Activated naive CD8-positive, alpha-beta T cell treated with anti-CD3 and anti-CD28 coated beads, Interleukin-2, amount 50 U/mL, for 24 hours (primary cell): Measurements from ENCODE around the gene TMEM151A.
"Not testable (repeated sequence)": the region's sequence is repeated elsewhere in the genome, so short reads cannot be mapped to it uniquely, and the experiment has no call there.

Source experiments
- ATAC-seq: fragments of 150-1000 bp; cut with Tn5 transposase; one replicate; pipeline ENCODE4 v1.10.0; 2021
- DNase-seq: peaks from one replicate; pipeline ENCODE4 v3.0.0; 2021
- H3K27ac Mint-ChIP-seq: one replicate; pipeline ENCODE4 v1.8.0; 2021; ENCODE audit warnings: mild to moderate bottlenecking, mixed read lengths
- H3K27me3 Mint-ChIP-seq: one replicate; pipeline ENCODE4 v1.8.0; 2021; ENCODE audit warnings: mixed read lengths
- H3K36me3 Mint-ChIP-seq: one replicate; pipeline ENCODE4 v1.8.0; 2021; ENCODE audit warnings: low read depth, mixed read lengths
- H3K4me1 Mint-ChIP-seq: one replicate; pipeline ENCODE4 v1.8.0; 2021; ENCODE audit warnings: mixed read lengths
- H3K4me3 Mint-ChIP-seq: one replicate; pipeline ENCODE4 v1.8.0; 2021; ENCODE audit warnings: mild to moderate bottlenecking, moderate library complexity, mixed read lengths
- H3K9me3 Mint-ChIP-seq: one replicate; pipeline ENCODE4 v1.8.0; 2021; ENCODE audit warnings: mixed read lengths

TMEM151A gene

DNA sequence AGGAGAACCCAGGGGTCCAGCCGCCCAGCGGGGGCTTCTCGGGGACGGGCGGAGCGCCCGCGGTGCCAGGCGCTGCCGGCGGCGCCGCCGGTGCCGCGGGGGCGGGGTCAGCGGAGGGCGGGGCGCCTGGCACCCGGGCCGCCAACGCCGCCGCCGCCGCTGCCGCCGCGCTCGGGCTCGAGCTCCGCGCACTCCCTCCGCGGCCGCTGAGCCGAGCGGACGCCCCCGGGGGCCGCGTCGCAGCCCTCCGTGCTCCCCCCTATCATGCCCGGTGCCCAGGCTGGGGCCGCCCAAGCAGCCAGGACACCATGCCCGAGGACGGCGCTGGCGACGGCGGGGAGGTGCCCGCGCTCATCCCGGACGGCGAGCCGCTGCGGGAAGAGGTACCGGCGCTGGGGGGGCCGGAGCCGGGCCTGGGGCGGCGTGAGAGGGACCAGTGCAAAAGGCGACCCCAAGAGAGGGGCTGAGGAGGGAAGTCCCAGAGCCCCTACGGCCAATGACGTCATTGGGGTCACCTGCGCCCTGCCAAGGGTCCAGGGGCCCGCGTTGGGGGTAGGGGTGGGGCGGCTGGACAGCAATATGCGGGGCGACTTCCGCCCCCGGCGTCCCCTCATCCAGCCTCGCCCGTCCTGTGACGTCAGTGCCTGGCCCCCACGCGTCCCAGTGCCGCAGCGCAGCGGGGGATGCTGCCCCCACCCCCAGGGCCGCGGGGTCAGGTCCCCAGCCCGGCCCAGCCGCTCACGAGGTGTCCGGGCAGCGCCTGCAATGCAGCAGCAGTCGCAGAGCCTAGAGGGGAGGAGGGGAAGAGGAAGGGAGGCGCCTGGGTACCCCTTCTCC, at the start of gene TMEM151A:
TSS of gene TMEM151A (plus strand) at position 189 of the 837 bp plus-strand sequence. CDS start at position 309, 120 bp downstream.
- ATAC-seq (no peak), DNase-seq (no peak)
- Mint-ChIP-seq H3K27me3 (peaks cover 19% of the 10 kb centered on the region), H3K27ac (peak within 1 kb of the TSS; percentile 12), H3K9me3 (no peaks in the 10 kb centered on the region), H3K4me1 (peaks cover 36% of the 10 kb centered on the region), H3K4me3 (peak within 1 kb of the TSS; percentile 94), H3K36me3 (no peaks in the 10 kb centered on the region)

DNA sequence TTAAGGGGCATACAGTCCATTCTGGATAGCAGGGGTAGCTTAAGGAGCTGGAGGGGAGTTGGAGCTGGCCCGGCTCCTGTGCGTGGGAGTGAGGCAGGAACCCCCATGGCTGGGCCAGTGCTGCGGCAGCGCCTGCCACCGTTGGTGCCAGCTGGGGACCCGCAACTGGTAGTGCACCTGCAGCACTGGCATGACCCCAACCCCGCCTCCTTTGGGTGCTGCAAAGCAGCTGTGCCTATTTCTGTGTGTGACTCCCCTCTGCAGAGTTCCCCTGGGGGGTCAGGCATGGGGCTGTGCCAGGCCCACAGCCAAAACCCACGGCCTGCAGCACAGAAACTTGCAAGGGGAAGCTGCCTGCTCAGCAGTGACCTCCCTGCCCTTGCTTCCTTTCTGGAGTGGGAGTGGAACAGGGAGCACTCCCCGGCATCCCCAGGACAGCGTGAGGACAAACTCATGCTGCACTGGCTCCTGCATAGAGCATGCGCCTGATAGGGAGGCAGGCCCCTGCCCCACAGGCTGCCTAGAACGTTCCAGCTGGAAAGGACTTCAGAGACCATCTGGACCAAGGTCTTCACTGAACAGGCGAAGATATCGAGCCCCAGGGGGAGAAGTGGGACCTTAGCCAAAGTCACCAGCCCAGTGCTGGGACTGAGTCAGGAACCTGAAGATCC, 49.5 kb upstream of the TMEM151A start:
- Mint-ChIP-seq H3K4me1 (peaks cover 2% of the 10 kb centered on the region), H3K27ac (no peak overlapping the region), H3K9me3 (no peaks in the 10 kb centered on the region), H3K4me3 (no peak overlapping the region), H3K36me3 (peaks cover 10% of the 10 kb centered on the region), H3K27me3 (no peaks in the 10 kb centered on the region)
- DNase-seq = no peak
- ATAC-seq = no peak

GRCh38 chr11:66243782-66244535, 47.7 kb upstream of the TMEM151A start:
- Mint-ChIP-seq H3K4me1 (peaks cover 3% of the 10 kb centered on the region), H3K36me3 (peaks cover 10% of the 10 kb centered on the region), H3K9me3 (no peaks in the 10 kb centered on the region), H3K27ac (peak overlapping the region; percentile 76), H3K27me3 (no peaks in the 10 kb centered on the region), H3K4me3 (no peak overlapping the region)
- no peak for DNase-seq
- no peak for ATAC-seq

DNA sequence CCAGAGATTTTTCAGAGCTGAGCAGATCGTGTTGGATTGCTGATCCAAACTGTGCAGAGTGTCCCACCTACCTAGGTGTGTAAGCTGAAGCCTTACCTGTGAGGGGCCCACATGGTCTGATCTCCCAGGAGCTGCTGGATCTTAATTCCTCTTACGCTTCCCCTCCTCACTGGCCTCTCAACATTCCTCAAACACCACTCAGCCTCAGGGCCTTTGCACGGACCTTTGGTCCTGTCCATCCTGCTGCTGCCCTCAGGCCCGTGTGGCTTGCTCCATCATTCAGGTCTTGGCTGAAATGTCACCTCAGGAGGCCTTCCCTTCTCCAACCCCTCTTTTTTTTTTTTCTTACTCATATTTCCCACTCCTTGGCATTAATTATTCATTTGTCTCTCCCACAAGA, 44.4 kb upstream of the TMEM151A start:
- ATAC-seq (no peak), DNase-seq (no peak)
- peaks cover 4% of the 10 kb centered on the region for H3K4me1 Mint-ChIP-seq
- H3K4me3 Mint-ChIP-seq = no peak overlapping the region
- peaks cover 5% of the 10 kb centered on the region for H3K36me3 Mint-ChIP-seq
- no peaks in the 10 kb centered on the region for H3K27me3 Mint-ChIP-seq
- no peaks in the 10 kb centered on the region for H3K9me3 Mint-ChIP-seq
- H3K27ac Mint-ChIP-seq = peak overlapping the region; percentile 76

GRCh38 chr11:66247801-66248200, 43.9 kb upstream of the TMEM151A start:
- H3K36me3 Mint-ChIP-seq = peaks cover 5% of the 10 kb centered on the region
- no peak overlapping the region for H3K4me3 Mint-ChIP-seq
- H3K4me1 Mint-ChIP-seq = peaks cover 4% of the 10 kb centered on the region
- DNase-seq (no peak), ATAC-seq (no peak)
- peak overlapping the region; percentile 23 for H3K27ac Mint-ChIP-seq
- no peaks in the 10 kb centered on the region for H3K27me3 Mint-ChIP-seq
- H3K9me3 Mint-ChIP-seq = no peaks in the 10 kb centered on the region

GRCh38 chr11:66248903-66249302, 42.8 kb upstream of the TMEM151A start:
- Mint-ChIP-seq H3K27me3 (no peaks in the 10 kb centered on the region), H3K9me3 (no peaks in the 10 kb centered on the region), H3K36me3 (peaks cover 3% of the 10 kb centered on the region), H3K4me3 (no peak overlapping the region), H3K27ac (no peak overlapping the region), H3K4me1 (peaks cover 3% of the 10 kb centered on the region)
- DNase-seq (no peak), ATAC-seq (no peak)

- Mint-ChIP-seq H3K36me3 (peaks cover 3% of the 10 kb centered on the region), H3K4me1 (peaks cover 13% of the 10 kb centered on the region), H3K9me3 (no peaks in the 10 kb centered on the region), H3K4me3 (no peak overlapping the region), H3K27ac (peak overlapping the region; percentile 36), H3K27me3 (no peaks in the 10 kb centered on the region)
- DNase-seq = no peak
- ATAC-seq = no peak
These were observed 39.9 kb upstream of the TMEM151A start for GRCh38 chr11:66251809-66252208.

DNA sequence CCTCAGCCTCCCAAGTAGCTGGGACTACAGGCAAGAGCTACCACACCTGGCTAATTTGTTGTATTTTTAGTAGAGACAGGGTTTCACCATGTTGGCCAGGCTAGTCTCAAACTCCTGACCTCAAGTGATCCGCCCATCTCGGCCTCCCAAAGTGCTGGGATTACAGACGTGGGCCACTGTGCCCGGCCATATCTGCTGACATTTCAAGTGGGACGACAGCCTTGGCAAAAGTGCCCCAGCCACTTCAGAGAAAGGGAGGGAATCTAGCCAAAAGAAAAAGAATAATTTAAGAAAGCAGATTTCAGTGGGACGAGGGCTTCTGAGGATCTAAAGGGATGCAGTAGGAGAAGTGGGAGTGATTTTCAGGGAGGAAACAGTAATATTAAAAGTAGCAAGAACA, 38.6 kb upstream of the TMEM151A start:
- H3K27me3 Mint-ChIP-seq, DNase-seq, H3K36me3 Mint-ChIP-seq, ATAC-seq, H3K9me3 Mint-ChIP-seq, H3K27ac Mint-ChIP-seq, H3K4me3 Mint-ChIP-seq: not testable (repeated sequence)
- peaks cover 16% of the 10 kb centered on the region for H3K4me1 Mint-ChIP-seq

GRCh38 chr11:66258473-66258893, 33.2 kb upstream of the TMEM151A start:
- ATAC-seq (no peak), DNase-seq (no peak)
- H3K27me3 Mint-ChIP-seq = no peaks in the 10 kb centered on the region
- no peaks in the 10 kb centered on the region for H3K9me3 Mint-ChIP-seq
- peak overlapping the region; percentile 92 for H3K4me3 Mint-ChIP-seq
- H3K4me1 Mint-ChIP-seq = peaks cover 31% of the 10 kb centered on the region
- peak overlapping the region; percentile 98 for H3K27ac Mint-ChIP-seq
- peaks cover 19% of the 10 kb centered on the region for H3K36me3 Mint-ChIP-seq

DNA sequence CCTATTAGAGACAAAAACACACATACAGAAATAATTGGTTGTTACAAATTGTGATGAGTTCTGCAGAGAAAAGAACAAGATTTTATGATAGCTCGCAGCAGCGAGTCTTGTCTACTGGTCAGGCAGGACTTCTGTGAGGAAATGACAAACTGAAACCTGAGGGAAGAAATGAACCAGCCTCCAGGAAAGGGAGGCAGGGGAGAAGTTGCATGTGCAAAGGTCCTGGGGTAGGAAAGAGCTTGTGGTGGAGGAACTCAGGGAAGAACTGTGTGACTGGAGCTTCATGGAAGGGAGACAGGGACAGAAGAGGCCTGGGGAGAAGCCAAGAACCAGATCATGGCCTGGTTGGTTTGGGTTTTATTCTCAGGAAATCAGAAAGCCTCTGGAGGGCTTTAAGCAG, 32.5 kb upstream of the TMEM151A start:
- peak overlapping the region; percentile 98 for H3K27ac Mint-ChIP-seq
- DNase-seq (no peak), ATAC-seq (no peak)
- no peaks in the 10 kb centered on the region for H3K27me3 Mint-ChIP-seq
- peak overlapping the region; percentile 92 for H3K4me3 Mint-ChIP-seq
- H3K36me3 Mint-ChIP-seq = peaks cover 22% of the 10 kb centered on the region
- H3K9me3 Mint-ChIP-seq = no peaks in the 10 kb centered on the region
- peaks cover 31% of the 10 kb centered on the region for H3K4me1 Mint-ChIP-seq

DNA sequence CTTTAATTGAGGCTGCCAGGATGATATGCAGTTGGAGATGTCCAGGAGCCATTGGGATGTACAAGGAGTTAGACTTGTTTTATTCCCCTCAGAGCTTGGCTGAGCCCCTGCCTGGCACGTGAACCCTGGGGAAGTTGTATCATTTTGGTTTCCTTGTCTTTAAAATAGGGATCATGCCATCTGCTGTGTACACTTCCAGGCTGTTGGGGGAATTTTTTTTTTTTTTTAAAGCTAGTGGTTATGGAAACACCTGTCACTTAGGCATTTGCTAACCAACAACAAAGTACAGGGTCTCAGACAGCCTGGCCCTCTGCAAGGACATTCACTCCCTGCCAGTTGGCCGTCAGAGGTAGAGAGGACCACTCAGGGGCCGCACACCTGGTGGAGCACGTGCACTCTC, 31.7 kb upstream of the TMEM151A start:
- H3K27ac Mint-ChIP-seq = no peak overlapping the region
- H3K4me1 Mint-ChIP-seq = peaks cover 31% of the 10 kb centered on the region
- H3K9me3 Mint-ChIP-seq = no peaks in the 10 kb centered on the region
- peaks cover 24% of the 10 kb centered on the region for H3K36me3 Mint-ChIP-seq
- H3K27me3 Mint-ChIP-seq = no peaks in the 10 kb centered on the region
- H3K4me3 Mint-ChIP-seq = no peak overlapping the region
- DNase-seq = no peak
- ATAC-seq = no peak

- Mint-ChIP-seq H3K9me3 (no peaks in the 10 kb centered on the region), H3K4me1 (peaks cover 22% of the 10 kb centered on the region), H3K27me3 (no peaks in the 10 kb centered on the region), H3K4me3 (no peak overlapping the region), H3K27ac (no peak overlapping the region), H3K36me3 (peaks cover 24% of the 10 kb centered on the region)
- DNase-seq (no peak), ATAC-seq (no peak)
These were observed 30.1 kb upstream of the TMEM151A start for GRCh38 chr11:66261578-66261977.

DNA sequence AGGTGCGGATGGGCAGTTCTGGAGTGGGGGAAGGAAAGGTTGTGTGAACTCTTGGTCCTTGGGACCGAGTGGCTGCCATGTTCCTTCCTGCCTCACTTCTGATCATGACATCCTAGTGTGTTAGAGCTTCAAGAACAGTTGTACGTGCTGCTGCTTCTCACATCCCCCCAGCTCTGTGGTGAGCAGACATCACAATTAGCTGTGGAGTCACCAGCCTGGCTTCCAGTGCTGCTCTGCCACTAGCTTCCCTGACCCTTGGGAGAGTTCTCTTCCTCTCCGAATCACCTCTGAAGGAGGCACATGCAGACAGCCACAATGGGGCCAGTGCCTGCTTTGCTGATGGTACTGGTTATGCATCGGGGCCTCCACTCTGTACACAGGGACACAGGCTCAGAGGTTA, 29.5 kb upstream of the TMEM151A start:
- Mint-ChIP-seq H3K36me3 (peaks cover 25% of the 10 kb centered on the region), H3K27me3 (no peaks in the 10 kb centered on the region), H3K4me3 (no peak overlapping the region), H3K9me3 (no peaks in the 10 kb centered on the region), H3K27ac (no peak overlapping the region), H3K4me1 (peaks cover 23% of the 10 kb centered on the region)
- DNase-seq (no peak), ATAC-seq (no peak)

DNA sequence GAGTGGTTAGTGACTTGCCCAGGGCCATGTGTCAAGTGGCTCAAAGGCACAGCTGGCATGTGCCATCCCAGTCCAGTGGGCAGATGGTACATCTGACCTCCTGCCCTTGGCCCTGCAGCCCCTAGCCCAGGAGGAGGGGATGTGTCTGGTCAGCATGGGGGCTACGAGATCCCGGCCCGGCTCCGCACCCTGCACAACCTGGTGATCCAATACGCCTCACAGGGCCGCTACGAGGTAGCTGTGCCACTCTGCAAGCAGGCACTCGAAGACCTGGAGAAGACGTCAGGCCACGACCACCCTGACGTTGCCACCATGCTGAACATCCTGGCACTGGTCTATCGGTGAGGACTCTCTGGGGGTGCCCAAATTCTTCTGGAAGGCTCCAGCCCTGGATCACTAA, 29.0 kb upstream of the TMEM151A start:
- Mint-ChIP-seq H3K4me3 (no peak overlapping the region), H3K27me3 (no peaks in the 10 kb centered on the region), H3K9me3 (no peaks in the 10 kb centered on the region), H3K4me1 (peaks cover 27% of the 10 kb centered on the region), H3K36me3 (peaks cover 27% of the 10 kb centered on the region), H3K27ac (no peak overlapping the region)
- no peak for ATAC-seq
- DNase-seq = no peak
